Hematopoietic multipotent progenitor cell (in vitro differentiated cells): Measurements from ENCODE around the gene ALDH8A1. TPM values are rescaled to one million over a fixed set of nuclear protein-coding genes. Genes with fewer than 3 reads are reported as not detected.
"Not testable (repeated sequence)": the region's sequence is repeated elsewhere in the genome, so short reads cannot be mapped to it uniquely, and the experiment has no call there.

Experiments
- DNase-seq, 3 donors: peaks; one replicate each; pipeline ENCODE4 v3.0.0-alpha.2; 2011 to 2015; ENCODE audit warnings: low read depth in 2 of 3, low spot score in 2 of 3
- total RNA-seq: library from RNA; depleted of rRNA; stranded (reverse); fragments of >200 nt; gene quantifications from one replicate; pipeline ENCODE4 v1.2.3, GENCODE V29; 2012

The ALDH8A1 gene
- total RNA-seq, 1 donor: 0.27 TPM

GRCh38 chr6:134918418-134918961 lies 31.4 kb downstream of the ALDH8A1 start:
- DNase-seq: no peak

GRCh38 chr6:134911547-134911946 lies 38.4 kb downstream of the ALDH8A1 start:
- DNase-seq: no peak

- no peak for DNase-seq
Measured at GRCh38 chr6:134910593-134910935, 39.3 kb downstream of the ALDH8A1 start.

- DNase-seq: no peak
Measured at GRCh38 chr6:134909701-134910592, 40.0 kb downstream of the ALDH8A1 start.

GRCh38 chr6:134908906-134909516 lies 40.9 kb downstream of the ALDH8A1 start:
- DNase-seq: no peak

- DNase-seq: not testable (repeated sequence)
Measured at GRCh38 chr6:134904731-134905130, 45.2 kb downstream of the ALDH8A1 start.

GRCh38 chr6:134903448-134903847 lies 46.5 kb downstream of the ALDH8A1 start:
- no peak for DNase-seq

GRCh38 chr6:134902936-134903335 lies 47.0 kb downstream of the ALDH8A1 start:
- DNase-seq: no peak

GRCh38 chr6:134902074-134902861 lies 47.6 kb downstream of the ALDH8A1 start:
- no peak for DNase-seq

GRCh38 chr6:134898575-134898974 lies 51.3 kb downstream of the ALDH8A1 start:
- no peak for DNase-seq

- DNase-seq: not testable (repeated sequence)
Measured at GRCh38 chr6:134898166-134898565, 51.7 kb downstream of the ALDH8A1 start.

GRCh38 chr6:134896910-134897309 lies 53.0 kb downstream of the ALDH8A1 start:
- DNase-seq: no peak

GRCh38 chr6:134894800-134895199 lies 55.1 kb downstream of the ALDH8A1 start:
- DNase-seq: no peak

GRCh38 chr6:134892362-134892761 lies 57.5 kb downstream of the ALDH8A1 start:
- DNase-seq: no peak

GRCh38 chr6:134891633-134892032 lies 58.3 kb downstream of the ALDH8A1 start:
- no peak for DNase-seq

- DNase-seq: no peak
Measured at GRCh38 chr6:134888316-134888715, 61.6 kb downstream of the ALDH8A1 start.

- no peak for DNase-seq
Measured at GRCh38 chr6:134884752-134885151, 65.1 kb downstream of the ALDH8A1 start.

GRCh38 chr6:134883314-134883713 lies 66.6 kb downstream of the ALDH8A1 start:
- no peak for DNase-seq

GRCh38 chr6:134882426-134883038 lies 67.4 kb downstream of the ALDH8A1 start:
- peak in 2 of 3 donors; percentile 45 to 79 for DNase-seq

GRCh38 chr6:134880487-134881190 lies 69.3 kb downstream of the ALDH8A1 start:
- peak in 1 of 3 donors; percentile 18 for DNase-seq
